Psoas muscle (tissue), 8 donors: Measurements from ENCODE around the gene RIMBP2. TPM values are rescaled to one million over a fixed set of nuclear protein-coding genes. Genes with fewer than 3 reads are reported as not detected.

Experiments used
- ATAC-seq, 4 donors: fragments of 200-7000 bp; cut with Tn5 transposase; one replicate each; pipeline ENCODE4 v1.9.1; 2020; ENCODE audit warnings: moderate library complexity in 3 of 4, mild to moderate bottlenecking in 2 of 4
- DNase-seq, 2 donors: peaks; one replicate each; pipeline ENCODE4 v3.0.0-alpha.2; 2020
- H3K27ac ChIP-seq: fragments of 200-600 bp; one replicate; pipeline ENCODE4 v1.8.0; 2022
- H3K27me3 ChIP-seq, 3 donors: fragments of 200-600 bp in 1 of 3; one replicate each; pipeline versions ENCODE4 v1.6.1 to v1.8.0; 2013 to 2022; ENCODE audit warnings: low read length in 2 of 3, mild to moderate bottlenecking in 2 of 3, moderate library complexity in 1 of 3; ENCODE audit not compliant: insufficient read depth in 3 of 3
- H3K36me3 ChIP-seq, 2 donors: fragments of 200-600 bp in 1 of 2; one replicate each; pipeline versions ENCODE4 v1.6.1 to v1.8.0; 2013 to 2022; ENCODE audit warnings: low read depth in 1 of 2, mild to moderate bottlenecking in 1 of 2, moderate library complexity in 1 of 2; ENCODE audit not compliant: insufficient read depth in 1 of 2
- H3K4me1 ChIP-seq: fragments of 200-600 bp; one replicate; pipeline ENCODE4 v1.8.0; 2022
- H3K4me3 ChIP-seq: fragments of 200-600 bp; one replicate; pipeline ENCODE4 v1.8.0; 2022; ENCODE audit warnings: mild to moderate bottlenecking
- H3K9me3 ChIP-seq: fragments of 200-600 bp; one replicate; pipeline ENCODE4 v1.8.0; 2022
- WGBS, 3 donors: extraction: QIAGEN DNeasy Blood & Tissue Kit; methylation state at CpG; one replicate each; pipeline versions ENCODE4 v1.1.6 to v1.1.7; 2013; 5-methylcytosine and 5-hydroxymethylcytosine counted together
- intact Hi-C, 2 donors: fragments of 100-400 bp; cut with DNase I; formaldehyde crosslinking; loops; one replicate each; pipeline versions ENCODE4 v1.11.0 to v1.14.2; 2022
- polyA plus RNA-seq, 3 donors: library from polyadenylated mRNA; stranded (reverse); fragments of 200-250 nt; gene quantifications; one replicate each; pipeline ENCODE4 v1.2.3, GENCODE V29; 2013
- total RNA-seq, 4 donors: library from RNA; stranded (reverse); fragmentation: NEBNext Ultra II Directional in 2 of 4; extraction: Animal tissue kit (Norgen Biotek cat#: 25700) in 2 of 4; gene quantifications; one replicate each; pipeline versions ENCODE4 v1.2.1 to v1.2.4, GENCODE V29; 2021 to 2023
- TF ChIP-seq, protein P1 (sequence below): fragments of 200-600 bp; IDR thresholded peaks from one replicate; pipeline ENCODE4 v1.8.0; 2022; ENCODE audit warnings: antibody characterized with exemption
- donor health status: healthy with polysubstance abuse.
- donor health status: DM: no; HTN: no; CAD: no; lungs with moderate emphysema.
- donor health status: Bipolar disorder and iron deficiency.
- donor health status: healthy.
- donor health status: DM: yes; HTN: yes; CAD: no.
- donor health status: DM: no; HTN: no; CAD: no.
- donor health status: DM: no; HTN: no; CAD: no.
- donor health status: DM: yes; HTN: yes; CAD: no.

Gene RIMBP2
- total and polyA plus RNA-seq, 7 donors: 0.05 to 1.2 (median 0.21) TPM

GRCh38 chr12:130613831-130614529, 102.1 kb downstream of the RIMBP2 start:
- Histone ChIP-seq H3K4me1 (no peaks in the 10 kb centered on the region), H3K36me3 (no peaks in the 10 kb centered on the region), H3K9me3 (no peaks in the 10 kb centered on the region), H3K27me3 (no peaks in the 10 kb centered on the region), H3K27ac (no peak overlapping the region), H3K4me3 (no peak overlapping the region)
- DNase-seq (no peak), ATAC-seq (no peak)
- TF ChIP-seq, protein P1, sequence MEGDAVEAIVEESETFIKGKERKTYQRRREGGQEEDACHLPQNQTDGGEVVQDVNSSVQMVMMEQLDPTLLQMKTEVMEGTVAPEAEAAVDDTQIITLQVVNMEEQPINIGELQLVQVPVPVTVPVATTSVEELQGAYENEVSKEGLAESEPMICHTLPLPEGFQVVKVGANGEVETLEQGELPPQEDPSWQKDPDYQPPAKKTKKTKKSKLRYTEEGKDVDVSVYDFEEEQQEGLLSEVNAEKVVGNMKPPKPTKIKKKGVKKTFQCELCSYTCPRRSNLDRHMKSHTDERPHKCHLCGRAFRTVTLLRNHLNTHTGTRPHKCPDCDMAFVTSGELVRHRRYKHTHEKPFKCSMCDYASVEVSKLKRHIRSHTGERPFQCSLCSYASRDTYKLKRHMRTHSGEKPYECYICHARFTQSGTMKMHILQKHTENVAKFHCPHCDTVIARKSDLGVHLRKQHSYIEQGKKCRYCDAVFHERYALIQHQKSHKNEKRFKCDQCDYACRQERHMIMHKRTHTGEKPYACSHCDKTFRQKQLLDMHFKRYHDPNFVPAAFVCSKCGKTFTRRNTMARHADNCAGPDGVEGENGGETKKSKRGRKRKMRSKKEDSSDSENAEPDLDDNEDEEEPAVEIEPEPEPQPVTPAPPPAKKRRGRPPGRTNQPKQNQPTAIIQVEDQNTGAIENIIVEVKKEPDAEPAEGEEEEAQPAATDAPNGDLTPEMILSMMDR: no peak
- intact Hi-C loops: no loop called here
- WGBS, 3 donors: 68 to 75% (median 70%) methylated on average over 14 of the region's 14 CpGs

DNA sequence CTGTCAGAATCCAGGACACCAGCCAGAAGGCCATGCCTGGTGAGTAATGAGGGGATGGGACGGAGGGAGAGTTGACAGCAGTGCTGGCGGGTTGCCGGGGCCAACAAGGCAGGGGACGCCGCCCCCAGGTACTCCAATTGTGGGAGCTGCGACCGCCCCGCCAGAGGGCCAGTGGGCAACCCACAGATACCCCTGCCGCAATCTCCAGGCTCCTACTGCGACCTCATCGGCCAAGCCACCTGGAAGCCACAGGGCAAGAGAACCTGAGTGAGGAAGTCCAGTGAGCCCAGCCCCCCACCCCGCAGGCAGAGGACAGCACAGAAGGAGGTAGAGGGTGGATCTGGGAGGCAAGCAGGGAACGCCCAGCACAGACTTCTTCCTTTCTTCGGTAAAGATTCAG, 103.0 kb downstream of the RIMBP2 start:
- H3K36me3 ChIP-seq: no peaks in the 10 kb centered on the region
- no peaks in the 10 kb centered on the region for H3K9me3 ChIP-seq
- peaks cover 0 to 1% (median 0%) of the 10 kb centered on the region in 3 donors for H3K27me3 ChIP-seq
- no peak overlapping the region for H3K4me3 ChIP-seq
- H3K27ac ChIP-seq: no peak overlapping the region
- ATAC-seq (no peak), DNase-seq (no peak)
- whole genome bisulfite sequencing, 3 donors: 84 to 90% (median 89%) methylated on average over 12 to 14 of the region's 14 CpGs
- H3K4me1 ChIP-seq: no peaks in the 10 kb centered on the region
- intact Hi-C loops: no loop called here
- TF ChIP-seq, protein P1: no peak

GRCh38 chr12:130611026-130611905, 104.8 kb downstream of the RIMBP2 start:
- TF ChIP-seq, protein P1: no peak
- Histone ChIP-seq H3K27me3 (peaks cover 0 to 1% (median 0%) of the 10 kb centered on the region in 3 donors), H3K36me3 (no peaks in the 10 kb centered on the region), H3K27ac (no peak overlapping the region), H3K4me3 (no peak overlapping the region), H3K9me3 (no peaks in the 10 kb centered on the region), H3K4me1 (no peaks in the 10 kb centered on the region)
- DNase-seq (no peak), ATAC-seq (no peak)
- 85 to 89% (median 87%) methylated on average over 37 to 39 of the region's 39 CpGs for WGBS, 3 donors
- intact Hi-C loops: no loop called here

GRCh38 chr12:130609966-130610365, 106.1 kb downstream of the RIMBP2 start:
- H3K27me3 ChIP-seq: peaks cover 0 to 1% (median 0%) of the 10 kb centered on the region in 3 donors
- no peaks in the 10 kb centered on the region for H3K4me1 ChIP-seq
- no peak overlapping the region for H3K4me3 ChIP-seq
- ATAC-seq: no peak
- no peak overlapping the region for H3K27ac ChIP-seq
- 62 to 71% (median 67%) methylated on average over 11 of the region's 11 CpGs for WGBS, 3 donors
- no peak for DNase-seq
- intact Hi-C loops: no loop called here
- TF ChIP-seq, protein P1: no peak
- no peaks in the 10 kb centered on the region for H3K9me3 ChIP-seq
- no peaks in the 10 kb centered on the region for H3K36me3 ChIP-seq
